Neural progenitor cell (in vitro differentiated cells): ENCODE measurements around the gene ITGA6.

Experiments
- EZH2 ChIP-seq: fragments of 200-600 bp; sonication (generic); IDR thresholded peaks from 2 replicates; pipeline ENCODE4 v1.6.1; 2017; ENCODE audit warnings: antibody characterized with exemption, mild to moderate bottlenecking, moderate library complexity
- TF ChIP-seq, protein P1 (sequence below): fragments of 200-600 bp; sonication (generic); IDR thresholded peaks from 2 replicates; pipeline ENCODE4 v1.5.1; 2017; ENCODE audit warnings: antibody characterized with exemption, mild to moderate bottlenecking

DNA sequence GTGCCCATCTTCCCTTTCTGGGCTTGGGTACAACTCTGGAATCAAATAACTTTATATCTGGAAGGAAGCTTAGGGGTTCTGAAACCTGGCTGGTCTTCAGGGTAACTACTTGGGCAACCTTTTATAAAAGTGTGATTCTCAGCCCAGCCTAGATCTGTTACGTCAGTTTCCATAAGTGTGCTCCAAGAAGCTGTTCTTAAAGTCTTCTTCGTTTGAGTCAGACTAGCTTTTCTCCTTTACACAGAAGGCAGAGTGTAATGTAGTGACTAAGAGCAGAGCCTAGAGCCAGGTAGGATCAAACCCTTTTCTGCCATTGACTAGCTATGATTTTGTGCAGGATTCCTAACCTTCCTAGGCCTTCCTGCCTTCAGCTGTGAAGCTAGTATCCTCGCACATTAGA is 5.8 kb downstream of the ITGA6 start:
- TF ChIP-seq, protein P1, sequence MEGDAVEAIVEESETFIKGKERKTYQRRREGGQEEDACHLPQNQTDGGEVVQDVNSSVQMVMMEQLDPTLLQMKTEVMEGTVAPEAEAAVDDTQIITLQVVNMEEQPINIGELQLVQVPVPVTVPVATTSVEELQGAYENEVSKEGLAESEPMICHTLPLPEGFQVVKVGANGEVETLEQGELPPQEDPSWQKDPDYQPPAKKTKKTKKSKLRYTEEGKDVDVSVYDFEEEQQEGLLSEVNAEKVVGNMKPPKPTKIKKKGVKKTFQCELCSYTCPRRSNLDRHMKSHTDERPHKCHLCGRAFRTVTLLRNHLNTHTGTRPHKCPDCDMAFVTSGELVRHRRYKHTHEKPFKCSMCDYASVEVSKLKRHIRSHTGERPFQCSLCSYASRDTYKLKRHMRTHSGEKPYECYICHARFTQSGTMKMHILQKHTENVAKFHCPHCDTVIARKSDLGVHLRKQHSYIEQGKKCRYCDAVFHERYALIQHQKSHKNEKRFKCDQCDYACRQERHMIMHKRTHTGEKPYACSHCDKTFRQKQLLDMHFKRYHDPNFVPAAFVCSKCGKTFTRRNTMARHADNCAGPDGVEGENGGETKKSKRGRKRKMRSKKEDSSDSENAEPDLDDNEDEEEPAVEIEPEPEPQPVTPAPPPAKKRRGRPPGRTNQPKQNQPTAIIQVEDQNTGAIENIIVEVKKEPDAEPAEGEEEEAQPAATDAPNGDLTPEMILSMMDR, result no peak
- no peak for TF ChIP-seq EZH2
